ENCODE measurements around the gene CHST11. TPM values are rescaled to one million over a fixed set of nuclear protein-coding genes. Genes with fewer than 3 reads are reported as not detected.

Gene CHST11
- total RNA-seq, 1 donor from 2014 or later: 15.5 TPM

- TF ChIP-seq CTCF (conservative IDR thresholded peaks at IDR 0.05): no peak
- H3K4me3 Mint-ChIP-seq: no peak overlapping the region
- H3K27me3 Mint-ChIP-seq: no peaks in the 10 kb centered on the region
- no peak for DNase-seq (ENCODE audit: extremely low spot score, unreplicated experiment)
- no peaks in the 10 kb centered on the region for H3K36me3 Mint-ChIP-seq
- H3K27ac Mint-ChIP-seq: no peak overlapping the region
- no peaks in the 10 kb centered on the region for H3K9me3 Mint-ChIP-seq
- H3K4me1 Mint-ChIP-seq (ENCODE audit: unreplicated experiment): peaks cover 46% of the 10 kb centered on the region
These were observed 254.4 kb downstream of the CHST11 start for GRCh38 chr12:104710940-104711689.

GRCh38 chr12:104712477-104712876 lies 255.7 kb downstream of the CHST11 start:
- no peaks in the 10 kb centered on the region for H3K9me3 Mint-ChIP-seq
- no peak overlapping the region for H3K27ac Mint-ChIP-seq
- DNase-seq (ENCODE audit: extremely low spot score, unreplicated experiment): no peak
- peaks cover 44% of the 10 kb centered on the region for H3K4me1 Mint-ChIP-seq (ENCODE audit: unreplicated experiment)
- H3K4me3 Mint-ChIP-seq: no peak overlapping the region
- H3K36me3 Mint-ChIP-seq: no peaks in the 10 kb centered on the region
- no peaks in the 10 kb centered on the region for H3K27me3 Mint-ChIP-seq
- no peak for TF ChIP-seq CTCF (conservative IDR thresholded peaks at IDR 0.05)

- no peak for DNase-seq (ENCODE audit: extremely low spot score, unreplicated experiment)
- Mint-ChIP-seq H3K9me3 (no peaks in the 10 kb centered on the region), H3K27me3 (no peaks in the 10 kb centered on the region), H3K4me3 (no peak overlapping the region), H3K36me3 (no peaks in the 10 kb centered on the region), H3K4me1 (ENCODE audit: unreplicated experiment) (peaks cover 40% of the 10 kb centered on the region), H3K27ac (no peak overlapping the region)
- TF ChIP-seq CTCF (conservative IDR thresholded peaks at IDR 0.05): no peak
These were observed 256.2 kb downstream of the CHST11 start for GRCh38 chr12:104712968-104713367.

- Mint-ChIP-seq H3K4me1 (ENCODE audit: unreplicated experiment) (peaks cover 45% of the 10 kb centered on the region), H3K27ac (no peak overlapping the region), H3K9me3 (no peaks in the 10 kb centered on the region), H3K4me3 (no peak overlapping the region), H3K36me3 (no peaks in the 10 kb centered on the region), H3K27me3 (no peaks in the 10 kb centered on the region)
- DNase-seq (ENCODE audit: extremely low spot score, unreplicated experiment): no peak
- no peak for TF ChIP-seq CTCF (conservative IDR thresholded peaks at IDR 0.05)
These were observed 256.7 kb downstream of the CHST11 start for GRCh38 chr12:104713444-104713843.

- no peak for DNase-seq (ENCODE audit: extremely low spot score, unreplicated experiment)
- Mint-ChIP-seq H3K4me1 (ENCODE audit: unreplicated experiment) (peaks cover 43% of the 10 kb centered on the region), H3K27ac (no peak overlapping the region), H3K9me3 (no peaks in the 10 kb centered on the region), H3K36me3 (no peaks in the 10 kb centered on the region), H3K27me3 (no peaks in the 10 kb centered on the region), H3K4me3 (no peak overlapping the region)
- TF ChIP-seq CTCF (conservative IDR thresholded peaks at IDR 0.05): no peak
These were observed 257.6 kb downstream of the CHST11 start for GRCh38 chr12:104714369-104714768.
